WTC11 (cell line): ENCODE data around the gene ADGRF5. TPM values are rescaled to one million over a fixed set of nuclear protein-coding genes. Genes with fewer than 3 reads are reported as not detected.

ENCODE experiments used
- ATAC-seq: fragments of 200-7000 bp; cut with Tn5 transposase; 2 replicates; pipeline ENCODE4 v1.10.0; 2021; ENCODE audit warnings: mild to moderate bottlenecking, moderate library complexity
- CTCF ChIA-PET: fragments of 300-600 bp; sonication (Branson Sonifier 250); formaldehyde crosslinking; loops from one replicate; lab custom pipeline; 2021; ENCODE audit warnings: antibody characterized with exemption; lab: Charles Lee
- POLR2A ChIA-PET: fragments of 350-600 bp; sonication (Branson Sonifier 250); formaldehyde crosslinking; loops from one replicate; lab custom pipeline; 2021; ENCODE audit warnings: antibody characterized with exemption; lab: Charles Lee
- DNase-seq: peaks from one replicate; pipeline ENCODE4 v3.0.0; 2021; ENCODE audit warnings: low spot score
- H3K27ac Mint-ChIP-seq: 2 replicates; pipeline ENCODE4 v1.8.0; 2021; ENCODE audit warnings: mixed read lengths
- H3K27me3 Mint-ChIP-seq: 2 replicates; pipeline ENCODE4 v1.8.0; 2021; ENCODE audit warnings: low read depth, mild to moderate bottlenecking, moderate library complexity, mixed read lengths
- H3K36me3 Mint-ChIP-seq: 2 replicates; pipeline ENCODE4 v1.8.0; 2021; ENCODE audit warnings: mixed read lengths
- H3K4me1 Mint-ChIP-seq: 2 replicates; pipeline ENCODE4 v1.8.0; 2022; ENCODE audit warnings: mixed read lengths
- H3K4me3 Mint-ChIP-seq: 2 replicates; pipeline ENCODE4 v1.8.0; 2021; ENCODE audit warnings: mild to moderate bottlenecking, moderate library complexity, mixed read lengths
- H3K9me3 Mint-ChIP-seq: 2 replicates; pipeline ENCODE4 v1.8.0; 2021; ENCODE audit warnings: mixed read lengths
- FOXJ3 ChIP-seq: sonication (generic); formaldehyde crosslinking; IDR thresholded peaks from 2 replicates; pipeline ENCODE4 v1.9.0; 2021; ENCODE audit warnings: missing genetic modification reagents, mild to moderate bottlenecking, borderline replicate concordance
- FOXK1 ChIP-seq: sonication (generic); formaldehyde crosslinking; IDR thresholded peaks from 2 replicates; pipeline ENCODE4 v1.8.0; 2022; ENCODE audit warnings: mild to moderate bottlenecking, moderate library complexity, missing genetic modification reagents
- GABPB1 ChIP-seq: sonication (generic); formaldehyde crosslinking; IDR thresholded peaks from 2 replicates; pipeline ENCODE4 v1.8.1; 2023; ENCODE audit warnings: mild to moderate bottlenecking, missing genetic modification reagents
- GTF2I ChIP-seq: fragments of 250-450 bp; sonication (Bioruptor Pico); conservative IDR thresholded peaks from 2 replicates; pipeline ENCODE4 v1.4.0; 2021; ENCODE audit warnings: mild to moderate bottlenecking
- JAZF1 ChIP-seq: fragments of 250-450 bp; sonication (Bioruptor Pico); IDR thresholded peaks from 2 replicates; pipeline ENCODE4 v1.9.0; 2021; ENCODE audit warnings: moderate library complexity, mild to moderate bottlenecking, inconsistent platforms
- JUN ChIP-seq: sonication (generic); formaldehyde crosslinking; IDR thresholded peaks from 2 replicates; pipeline ENCODE4 v1.8.0; 2023; ENCODE audit warnings: mild to moderate bottlenecking, missing genetic modification reagents
- KAT7 ChIP-seq: sonication (generic); formaldehyde crosslinking; IDR thresholded peaks from 2 replicates; pipeline ENCODE4 v1.8.1; 2023; ENCODE audit warnings: missing genetic modification reagents, mild to moderate bottlenecking, borderline replicate concordance
- RELA ChIP-seq: sonication (generic); formaldehyde crosslinking; IDR thresholded peaks from 2 replicates; pipeline ENCODE4 v1.8.1; 2022; ENCODE audit warnings: missing genetic modification reagents, mild to moderate bottlenecking, borderline replicate concordance
- SMAD4 ChIP-seq: sonication (generic); formaldehyde crosslinking; IDR thresholded peaks from 2 replicates; pipeline ENCODE4 v1.8.0; 2022; ENCODE audit warnings: mild to moderate bottlenecking, missing genetic modification reagents
- SP1 ChIP-seq: sonication (generic); formaldehyde crosslinking; conservative IDR thresholded peaks from 2 replicates; pipeline ENCODE4 v1.8.1; 2022; ENCODE audit warnings: missing genetic modification reagents
- STAT6 ChIP-seq: sonication (generic); formaldehyde crosslinking; conservative IDR thresholded peaks from 2 replicates; pipeline ENCODE4 v1.8.1; 2023; ENCODE audit warnings: mild to moderate bottlenecking, low read depth, missing genetic modification reagents, moderate library complexity
- TEAD4 ChIP-seq: sonication (generic); formaldehyde crosslinking; IDR thresholded peaks from 2 replicates; pipeline ENCODE4 v1.8.0; 2022; ENCODE audit warnings: mild to moderate bottlenecking, missing genetic modification reagents
- TP53 ChIP-seq: sonication (generic); formaldehyde crosslinking; IDR thresholded peaks from 2 replicates; pipeline ENCODE4 v1.8.1; 2023; ENCODE audit warnings: mild to moderate bottlenecking, missing genetic modification reagents
- ZNF121 ChIP-seq: sonication (generic); formaldehyde crosslinking; IDR thresholded peaks from 2 replicates; pipeline ENCODE4 v1.8.0; 2023; ENCODE audit warnings: missing genetic modification reagents
- ZNF219 ChIP-seq: sonication (generic); formaldehyde crosslinking; IDR thresholded peaks from 2 replicates; pipeline ENCODE4 v1.8.0; 2023; ENCODE audit warnings: missing genetic modification reagents, mild to moderate bottlenecking, borderline replicate concordance
- ZNF232 ChIP-seq: sonication (generic); formaldehyde crosslinking; IDR thresholded peaks from 2 replicates; pipeline ENCODE4 v1.8.0; 2022; ENCODE audit warnings: mild to moderate bottlenecking, missing genetic modification reagents
- ZNF425 ChIP-seq: fragments of 250-450 bp; sonication (Bioruptor Pico); conservative IDR thresholded peaks from 2 replicates; pipeline ENCODE4 v1.9.0; 2021; ENCODE audit warnings: mild to moderate bottlenecking
- total RNA-seq: library from RNA; stranded (reverse); gene quantifications from 3 replicates; pipeline ENCODE4 v1.2.3, GENCODE V29; 2021
- TF ChIP-seq, protein P1 (sequence below): sonication (generic); formaldehyde crosslinking; IDR thresholded peaks from 2 replicates; pipeline ENCODE4 v1.8.0; 2023; ENCODE audit warnings: missing genetic modification reagents
- TF ChIP-seq, protein P2 (sequence below): sonication (generic); formaldehyde crosslinking; IDR thresholded peaks from 2 replicates; pipeline ENCODE4 v1.8.0; 2022; ENCODE audit warnings: mild to moderate bottlenecking, missing genetic modification reagents

The ADGRF5 gene
- total RNA-seq, 1 experiment from 2014 or later: 0.24 TPM

- TF ChIP-seq STAT6 (CRISPR knock-in tag) (no peak), JUN (CRISPR knock-in tag) (no peak), GABPB1 (CRISPR knock-in tag) (no peak), ZNF219 (CRISPR knock-in tag) (no peak), GTF2I (CRISPR knock-in tag) (no peak), ZNF232 (CRISPR knock-in tag) (no peak), SMAD4 (CRISPR knock-in tag) (no peak), SP1 (no peak), RELA (CRISPR knock-in tag) (no peak)
These were observed 7.4 kb downstream of the ADGRF5 start (continued) for GRCh38 chr6:46914279-46914810.

DNA sequence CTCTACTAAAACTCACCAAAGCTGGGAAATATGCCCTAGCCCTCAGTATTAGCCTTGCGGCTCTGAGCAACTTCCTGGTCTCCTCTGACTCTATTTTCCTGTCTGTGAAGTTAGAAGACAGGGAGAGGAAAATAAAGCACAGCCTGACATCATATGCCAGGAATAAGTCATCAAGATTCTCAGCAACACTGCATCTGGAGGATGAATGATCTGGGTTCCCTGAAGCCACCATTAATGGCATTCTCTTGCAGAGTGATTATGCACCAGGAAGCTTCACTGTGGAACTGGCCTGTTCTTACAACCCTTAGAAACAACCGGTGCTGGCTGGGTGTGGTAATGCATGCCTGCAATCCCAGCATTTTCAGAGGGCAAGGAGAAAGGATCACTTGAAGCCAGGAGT is 12.4 kb downstream of the ADGRF5 start:
- CTCF ChIA-PET: interaction anchor here (1.0 to 1.1 kb wide), 2 partner anchors 47 to 74 kb away, joined by 3 to 4 read pairs; no protein-coding TSS in a partner anchor
- H3K27me3 Mint-ChIP-seq: no peaks in the 10 kb centered on the region
- DNase-seq: peak; percentile 18

DNA sequence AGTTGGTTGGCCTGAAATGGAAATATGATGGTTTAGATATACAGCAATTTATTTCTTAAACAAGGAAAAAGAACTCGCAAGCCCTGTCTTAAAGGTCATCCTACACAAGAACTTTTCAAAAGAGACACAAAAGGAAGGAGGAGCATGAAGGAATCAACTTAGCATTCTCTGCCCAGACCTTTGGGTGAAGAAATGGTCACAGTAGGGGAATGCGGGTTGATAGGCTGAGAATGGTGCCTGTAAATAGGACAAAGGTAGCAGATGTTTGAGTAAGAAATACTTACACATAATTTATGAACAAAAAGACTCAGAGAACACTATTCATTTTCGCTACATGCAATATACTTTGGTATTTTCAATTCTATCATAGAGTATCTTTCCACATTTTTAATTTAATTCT is 15.0 kb downstream of the ADGRF5 start:
- CTCF ChIA-PET: no interaction called here
- no peaks in the 10 kb centered on the region for H3K27me3 Mint-ChIP-seq
- H3K9me3 Mint-ChIP-seq: no peaks in the 10 kb centered on the region
- H3K27ac Mint-ChIP-seq: no peak overlapping the region
- ATAC-seq: no peak
- H3K4me1 Mint-ChIP-seq: peaks cover 19% of the 10 kb centered on the region
- POLR2A ChIA-PET: no interaction called here
- TF ChIP-seq STAT6 (CRISPR knock-in tag): no peak
- no peak for TF ChIP-seq TP53 (CRISPR knock-in tag)
- TF ChIP-seq, protein P1, sequence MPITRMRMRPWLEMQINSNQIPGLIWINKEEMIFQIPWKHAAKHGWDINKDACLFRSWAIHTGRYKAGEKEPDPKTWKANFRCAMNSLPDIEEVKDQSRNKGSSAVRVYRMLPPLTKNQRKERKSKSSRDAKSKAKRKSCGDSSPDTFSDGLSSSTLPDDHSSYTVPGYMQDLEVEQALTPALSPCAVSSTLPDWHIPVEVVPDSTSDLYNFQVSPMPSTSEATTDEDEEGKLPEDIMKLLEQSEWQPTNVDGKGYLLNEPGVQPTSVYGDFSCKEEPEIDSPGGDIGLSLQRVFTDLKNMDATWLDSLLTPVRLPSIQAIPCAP (CRISPR knock-in tag): no peak
- no peak for TF ChIP-seq FOXK1 (CRISPR knock-in tag)
- TF ChIP-seq RELA (CRISPR knock-in tag): no peak
- TF ChIP-seq JAZF1 (CRISPR knock-in tag): no peak
- TF ChIP-seq TEAD4 (CRISPR knock-in tag): no peak
- TF ChIP-seq FOXJ3 (CRISPR knock-in tag): no peak
- no peak for TF ChIP-seq JUN (CRISPR knock-in tag)
- TF ChIP-seq KAT7 (CRISPR knock-in tag): no peak
- TF ChIP-seq SMAD4 (CRISPR knock-in tag): no peak
- TF ChIP-seq, protein P2, sequence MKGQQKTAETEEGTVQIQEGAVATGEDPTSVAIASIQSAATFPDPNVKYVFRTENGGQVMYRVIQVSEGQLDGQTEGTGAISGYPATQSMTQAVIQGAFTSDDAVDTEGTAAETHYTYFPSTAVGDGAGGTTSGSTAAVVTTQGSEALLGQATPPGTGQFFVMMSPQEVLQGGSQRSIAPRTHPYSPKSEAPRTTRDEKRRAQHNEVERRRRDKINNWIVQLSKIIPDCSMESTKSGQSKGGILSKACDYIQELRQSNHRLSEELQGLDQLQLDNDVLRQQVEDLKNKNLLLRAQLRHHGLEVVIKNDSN (CRISPR knock-in tag): no peak
- DNase-seq: no peak
- no peaks in the 10 kb centered on the region for H3K36me3 Mint-ChIP-seq
- no peak overlapping the region for H3K4me3 Mint-ChIP-seq

More for the DNA sequence above, 12.4 kb downstream of the ADGRF5 start:
- H3K9me3 Mint-ChIP-seq: no peaks in the 10 kb centered on the region
- H3K4me1 Mint-ChIP-seq: peaks cover 12% of the 10 kb centered on the region
- no peaks in the 10 kb centered on the region for H3K36me3 Mint-ChIP-seq
- peak; percentile 93 for ATAC-seq
- no peak overlapping the region for H3K4me3 Mint-ChIP-seq
- 0 out of 2 replicates have a peak overlapping the region, but pooled peaks have one; percentile 26 for H3K27ac Mint-ChIP-seq
- POLR2A ChIA-PET: no interaction called here
- TF ChIP-seq ZNF425 (CRISPR knock-in tag) (no peak), ZNF121 (CRISPR knock-in tag) (no peak), FOXJ3 (CRISPR knock-in tag) (no peak)
- TF ChIP-seq, all 79 proteins: peak for 0
